Fibroblast of pulmonary artery (primary cell): ENCODE results near the gene CUL3.
A peak's percentile ranks its signal among the peaks of the same experiment; 100 is the strongest.

Experiments
- DNase-seq: peaks from one replicate; pipeline ENCODE4 v3.0.0-alpha.2; 2010; ENCODE audit warnings: low read depth
- H3K4me3 ChIP-seq: replicated peaks from 2 replicates; pipeline ENCODE4 v1.5.1; 2011; ENCODE audit warnings: low read depth, mild to moderate bottlenecking, control low read depth, low read length, moderate library complexity
- TF ChIP-seq, protein P1 (sequence below): IDR thresholded peaks from 2 replicates; pipeline ENCODE4 v1.5.1; 2011; ENCODE audit warnings: mild to moderate bottlenecking, control low read depth, low read length, inconsistent platforms; ENCODE audit errors: missing control alignments

Gene CUL3

DNA sequence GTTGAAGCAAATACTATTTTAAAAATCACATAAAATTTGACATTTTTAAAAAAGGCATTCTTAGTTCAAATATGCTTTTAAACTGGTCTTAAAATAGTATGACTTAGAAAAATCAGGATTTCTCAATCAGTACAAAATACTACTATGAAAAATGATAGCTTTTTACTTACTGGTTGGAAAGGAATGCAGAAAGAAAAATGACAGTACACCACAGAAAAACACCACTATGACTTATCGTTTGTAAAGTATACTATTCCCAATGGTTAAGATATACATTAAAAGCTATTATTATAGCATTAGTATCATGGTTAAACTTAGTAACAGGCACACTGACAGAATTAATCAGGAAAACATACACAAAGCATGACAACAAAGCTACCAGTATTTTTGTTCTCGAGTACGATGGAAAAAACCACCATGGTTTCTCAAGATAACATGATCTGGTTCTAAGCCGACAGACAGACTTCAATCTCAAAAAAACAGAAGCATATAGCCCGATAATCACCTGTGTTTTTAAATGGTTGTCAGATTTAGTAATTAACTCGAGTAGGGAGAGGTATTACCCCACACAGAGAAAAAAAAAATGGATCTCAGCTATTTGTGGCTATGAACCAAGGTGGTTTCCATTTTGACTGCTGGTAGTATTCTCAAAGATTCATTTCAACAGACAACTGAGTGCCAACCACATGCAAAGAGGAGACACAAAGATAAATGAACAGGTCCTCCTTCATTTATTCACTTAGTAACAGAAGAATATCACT, 39.1 kb downstream of the CUL3 start:
- TF ChIP-seq, protein P1, sequence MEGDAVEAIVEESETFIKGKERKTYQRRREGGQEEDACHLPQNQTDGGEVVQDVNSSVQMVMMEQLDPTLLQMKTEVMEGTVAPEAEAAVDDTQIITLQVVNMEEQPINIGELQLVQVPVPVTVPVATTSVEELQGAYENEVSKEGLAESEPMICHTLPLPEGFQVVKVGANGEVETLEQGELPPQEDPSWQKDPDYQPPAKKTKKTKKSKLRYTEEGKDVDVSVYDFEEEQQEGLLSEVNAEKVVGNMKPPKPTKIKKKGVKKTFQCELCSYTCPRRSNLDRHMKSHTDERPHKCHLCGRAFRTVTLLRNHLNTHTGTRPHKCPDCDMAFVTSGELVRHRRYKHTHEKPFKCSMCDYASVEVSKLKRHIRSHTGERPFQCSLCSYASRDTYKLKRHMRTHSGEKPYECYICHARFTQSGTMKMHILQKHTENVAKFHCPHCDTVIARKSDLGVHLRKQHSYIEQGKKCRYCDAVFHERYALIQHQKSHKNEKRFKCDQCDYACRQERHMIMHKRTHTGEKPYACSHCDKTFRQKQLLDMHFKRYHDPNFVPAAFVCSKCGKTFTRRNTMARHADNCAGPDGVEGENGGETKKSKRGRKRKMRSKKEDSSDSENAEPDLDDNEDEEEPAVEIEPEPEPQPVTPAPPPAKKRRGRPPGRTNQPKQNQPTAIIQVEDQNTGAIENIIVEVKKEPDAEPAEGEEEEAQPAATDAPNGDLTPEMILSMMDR, result no peak
- DNase-seq, result peak; percentile 48
- no peak overlapping the region for H3K4me3 ChIP-seq

DNA sequence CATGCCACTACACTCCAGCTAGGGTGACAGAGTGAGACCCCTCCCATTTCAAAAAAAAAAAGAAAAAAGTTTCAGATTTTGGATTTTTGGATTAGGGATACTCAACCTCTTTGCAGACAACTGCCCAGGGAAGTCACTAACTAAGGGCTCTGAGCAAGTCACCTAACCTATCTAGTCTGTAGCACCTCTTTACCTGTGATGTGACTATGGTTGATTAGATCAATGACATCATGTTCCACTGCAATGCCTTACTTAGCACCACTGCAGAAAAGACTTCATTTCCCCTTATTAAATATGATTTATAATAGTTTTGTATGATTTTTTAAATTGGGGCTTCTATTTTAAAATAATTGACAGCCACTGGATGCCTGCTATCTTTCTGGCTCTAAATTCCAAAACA, 41.2 kb downstream of the CUL3 start:
- no peak overlapping the region for H3K4me3 ChIP-seq
- TF ChIP-seq, protein P1, result no peak
- no peak for DNase-seq

DNA sequence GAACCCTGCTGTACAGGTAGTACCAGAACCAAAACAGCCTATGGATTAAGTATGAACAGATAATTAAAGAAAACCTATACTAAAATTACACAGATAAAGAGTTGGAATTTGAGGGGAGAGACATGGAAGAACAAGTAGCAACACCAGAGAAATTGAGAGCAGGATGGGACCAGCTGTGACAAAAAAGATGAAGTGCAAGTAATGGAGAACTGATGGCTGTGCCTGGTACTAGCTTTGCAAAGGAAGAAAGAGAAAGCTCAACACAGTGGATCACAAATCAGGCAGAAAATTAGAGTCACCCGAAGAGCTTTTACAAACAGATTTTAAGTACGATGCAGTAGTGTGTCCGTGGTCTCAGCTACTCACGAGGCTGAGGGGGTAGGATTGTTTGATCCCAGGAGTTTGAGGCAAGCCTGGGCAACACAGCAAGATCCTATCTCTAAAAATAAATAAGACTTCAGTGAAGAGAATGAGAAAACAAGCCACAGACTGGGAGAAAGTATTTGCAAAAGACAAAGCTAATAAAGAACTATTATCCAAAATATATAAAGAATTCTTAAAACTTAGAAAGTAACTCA, 46.5 kb downstream of the CUL3 start:
- no peak for DNase-seq
- TF ChIP-seq, protein P1, result no peak

DNA sequence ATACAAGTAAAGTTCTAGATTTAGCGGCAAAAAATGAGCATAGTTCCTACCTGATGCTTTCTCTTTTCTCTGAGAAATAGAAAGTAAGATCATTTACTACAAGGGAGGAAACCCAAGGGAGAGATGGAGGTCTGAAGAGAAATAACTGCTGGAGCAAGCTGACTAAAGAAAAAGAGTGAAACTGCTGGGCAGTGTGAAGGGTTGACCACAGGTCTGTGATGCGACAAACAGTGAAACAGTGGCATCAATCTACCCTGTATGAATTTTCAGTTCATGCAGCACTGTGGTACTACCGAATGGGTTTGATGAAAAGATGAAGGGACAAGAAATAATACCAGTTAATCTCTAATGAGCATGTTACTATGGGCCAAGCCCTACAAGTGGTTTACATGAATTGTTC, 52.2 kb downstream of the CUL3 start:
- no peak overlapping the region for H3K4me3 ChIP-seq
- TF ChIP-seq, protein P1, result no peak
- DNase-seq, result no peak

More for the DNA sequence above, 46.5 kb downstream of the CUL3 start:
- no peak overlapping the region for H3K4me3 ChIP-seq

DNA sequence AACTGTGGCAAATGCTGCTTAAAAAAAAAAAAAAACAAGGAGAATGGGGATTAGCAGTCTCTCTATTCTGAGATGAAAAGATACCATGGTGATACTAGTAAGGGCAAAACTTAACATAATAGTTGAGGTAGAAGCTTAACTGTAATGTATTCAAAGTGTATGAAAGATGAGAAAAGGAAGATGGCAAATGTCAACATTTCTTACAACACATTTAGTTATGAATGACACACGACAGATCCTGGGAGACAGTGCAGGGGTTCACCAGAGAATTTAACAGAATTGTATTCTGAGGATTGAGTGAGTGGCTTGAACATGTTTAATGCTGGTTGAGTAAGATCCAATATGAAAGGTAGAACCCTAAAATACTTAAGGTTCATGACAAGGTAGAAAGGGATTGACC, 52.7 kb downstream of the CUL3 start:
- H3K4me3 ChIP-seq, result no peak overlapping the region
- TF ChIP-seq, protein P1, result no peak
- DNase-seq, result no peak

DNA sequence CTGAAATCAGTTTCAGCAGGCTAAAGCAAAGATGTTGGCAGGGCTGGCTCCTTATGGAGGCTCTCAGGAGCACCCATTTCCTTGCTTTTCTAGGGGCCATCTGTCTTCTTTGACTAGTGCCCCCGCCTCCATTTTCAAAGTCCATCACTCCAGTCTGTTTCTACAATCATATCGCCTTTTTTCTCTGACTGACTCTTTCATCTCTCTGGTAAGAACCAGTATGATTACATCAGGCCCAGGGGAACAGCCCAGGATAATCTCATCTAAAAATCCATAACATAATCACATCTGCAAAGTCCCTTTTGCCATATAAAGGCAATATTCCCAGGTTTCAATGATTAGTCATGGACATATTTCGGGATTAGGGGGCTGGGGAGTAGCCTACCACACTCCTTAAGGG, 57.0 kb downstream of the CUL3 start:
- TF ChIP-seq, protein P1, result no peak
- H3K4me3 ChIP-seq, result no peak overlapping the region
- DNase-seq, result no peak

DNA sequence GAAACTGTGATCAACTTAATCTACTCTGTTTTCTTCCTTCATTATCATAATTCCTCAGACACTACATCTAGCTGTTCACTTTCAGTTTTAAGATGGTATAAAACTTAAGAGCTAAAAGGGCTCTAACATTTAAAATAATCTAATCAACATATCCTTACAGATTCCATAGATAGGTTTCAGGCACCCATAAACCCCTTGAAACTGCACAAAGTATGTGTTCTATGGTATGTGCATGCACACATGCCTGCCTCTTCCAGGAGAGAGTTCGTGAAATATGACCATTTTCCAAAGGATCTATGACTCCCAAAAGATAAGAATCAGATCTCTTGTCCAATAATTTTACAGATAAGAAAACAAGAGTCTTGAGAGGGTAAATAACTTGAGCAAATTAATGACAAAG, 59.4 kb downstream of the CUL3 start:
- TF ChIP-seq, protein P1, result no peak

More for the DNA sequence above, 59.4 kb downstream of the CUL3 start:
- DNase-seq, result no peak
- H3K4me3 ChIP-seq, result no peak overlapping the region
